NT2/D1 (cell line): ENCODE measurements around the gene TPP2.

ENCODE experiments used
- SUZ12 ChIP-seq: IDR thresholded peaks from 2 replicates; pipeline ENCODE4 v1.6.1; 2011; ENCODE audit not compliant: insufficient read length, insufficient read depth; ENCODE audit errors: extremely low read depth
- YY1 ChIP-seq: IDR thresholded peaks from 2 replicates; pipeline ENCODE4 v1.6.1; 2011; ENCODE audit not compliant: insufficient read length, insufficient read depth

- TF ChIP-seq YY1 (no peak), SUZ12 (no peak)
These were observed 34.9 kb upstream of the TPP2 start for GRCh38 chr13:102561933-102562332.
